T-helper 2 cell treated with Interferon-gamma antibody and Interleukin-4, amounts not matched to agents 100 ng/mL and 5 ng/mL, for 36 hours (primary cell): ENCODE data around the gene MSI2. TPM values are rescaled to one million over a fixed set of nuclear protein-coding genes. Genes with fewer than 3 reads are reported as not detected.

Source experiments
- intact Hi-C: fragments of 100-400 bp; cut with micrococcal nuclease; formaldehyde crosslinking; loops from one replicate; pipeline ENCODE4 v1.15.1; 2023
- total RNA-seq: library from RNA; stranded (reverse); gene quantifications from 2 replicates; pipeline ENCODE4 v1.2.3, GENCODE V29; 2022

MSI2 gene
- total RNA-seq, 1 donor from 2014 or later = 140 TPM

- intact Hi-C loops = no loop called here
Measured at GRCh38 chr17:57565176-57565575, 308.9 kb downstream of the MSI2 start.

GRCh38 chr17:57566721-57567120, 310.4 kb downstream of the MSI2 start:
- intact Hi-C loops = no loop called here

- intact Hi-C loops = no loop called here
Measured at GRCh38 chr17:57567251-57567650, 310.9 kb downstream of the MSI2 start.

- intact Hi-C loops = no loop called here
Measured at GRCh38 chr17:57568340-57568739, 312.0 kb downstream of the MSI2 start.

- intact Hi-C loops = no loop called here
Measured at GRCh38 chr17:57569021-57569420, 312.7 kb downstream of the MSI2 start.

- intact Hi-C loops = no loop called here
Measured at GRCh38 chr17:57569853-57570252, 313.5 kb downstream of the MSI2 start.

- intact Hi-C loops = no loop called here
Measured at GRCh38 chr17:57570724-57571344, 314.5 kb downstream of the MSI2 start.

- intact Hi-C loops = no loop called here
Measured at GRCh38 chr17:57572062-57572461, 315.7 kb downstream of the MSI2 start.

- intact Hi-C loops = no loop called here
Measured at GRCh38 chr17:57572600-57572999, 316.3 kb downstream of the MSI2 start.

- intact Hi-C loops = no loop called here
Measured at GRCh38 chr17:57574040-57574513, 317.8 kb downstream of the MSI2 start.

GRCh38 chr17:57576744-57577143, 320.4 kb downstream of the MSI2 start:
- intact Hi-C loops = no loop called here

- intact Hi-C loops = no loop called here
Measured at GRCh38 chr17:57577751-57578607, 321.7 kb downstream of the MSI2 start.

- intact Hi-C loops = no loop called here
Measured at GRCh38 chr17:57578608-57579225, 322.4 kb downstream of the MSI2 start.

- intact Hi-C loops = no loop called here
Measured at GRCh38 chr17:57579245-57579644, 322.9 kb downstream of the MSI2 start.

- intact Hi-C loops = no loop called here
Measured at GRCh38 chr17:57580055-57580739, 323.9 kb downstream of the MSI2 start.

GRCh38 chr17:57582881-57583756, 326.8 kb downstream of the MSI2 start:
- intact Hi-C loops = no loop called here

GRCh38 chr17:57584050-57584551, 327.8 kb downstream of the MSI2 start:
- intact Hi-C loops = no loop called here

GRCh38 chr17:57585341-57586195, 329.2 kb downstream of the MSI2 start:
- intact Hi-C loops = no loop called here

GRCh38 chr17:57586196-57586740, 329.9 kb downstream of the MSI2 start:
- intact Hi-C loops = no loop called here
